BLaER1 (cell line): ENCODE measurements around the gene CDK14.

ENCODE experiments used
- H3K27ac ChIP-seq: shearing (Covaris generic); formaldehyde crosslinking; 2 replicates; pipeline ENCODE4 v1.8.1; 2022
- H3K27me3 ChIP-seq: shearing (Covaris generic); formaldehyde crosslinking; 2 replicates; pipeline ENCODE4 v1.8.1; 2022
- H3K36me3 ChIP-seq: shearing (Covaris generic); formaldehyde crosslinking; 2 replicates; pipeline ENCODE4 v1.8.1; 2022
- H3K4me1 ChIP-seq: shearing (Covaris generic); formaldehyde crosslinking; 2 replicates; pipeline ENCODE4 v1.8.1; 2022
- H3K4me2 ChIP-seq: shearing (Covaris generic); formaldehyde crosslinking; 2 replicates; pipeline ENCODE4 v1.8.1; 2022
- H3K4me3 ChIP-seq: shearing (Covaris generic); formaldehyde crosslinking; 2 replicates; pipeline ENCODE4 v1.8.1; 2022
- H3K9ac ChIP-seq: shearing (Covaris generic); formaldehyde crosslinking; 2 replicates; pipeline ENCODE4 v1.8.1; 2022
- H3K9me3 ChIP-seq: shearing (Covaris generic); formaldehyde crosslinking; 2 replicates; pipeline ENCODE4 v1.8.1; 2022
- H4K20me1 ChIP-seq: shearing (Covaris generic); formaldehyde crosslinking; 2 replicates; pipeline ENCODE4 v1.8.1; 2022
- Cebpa-rat ChIP-seq: shearing (Covaris generic); IDR thresholded peaks from 2 replicates; pipeline ENCODE4 v1.8.1; 2022

Gene CDK14

GRCh38 chr7:90654718-90655427, 58.8 kb downstream of the CDK14 start:
- no peak overlapping the region for H3K9ac ChIP-seq
- no peak overlapping the region for H3K4me3 ChIP-seq
- peaks cover 12% of the 10 kb centered on the region; the same call in 1 of the 2 replicates for H4K20me1 ChIP-seq
- no peak for TF ChIP-seq Cebpa-rat
- H3K36me3 ChIP-seq, result peaks cover 20% of the 10 kb centered on the region; the same call in 1 of the 2 replicates
- H3K4me2 ChIP-seq, result no peak overlapping the region
- H3K9me3 ChIP-seq, result peaks cover 57% of the 10 kb centered on the region
- no peak overlapping the region for H3K27ac ChIP-seq
- H3K27me3 ChIP-seq, result no peaks in the 10 kb centered on the region
- H3K4me1 ChIP-seq, result peaks cover 6% of the 10 kb centered on the region; the same call in 1 of the 2 replicates

GRCh38 chr7:90655566-90655965, 59.4 kb downstream of the CDK14 start:
- TF ChIP-seq Cebpa-rat, result no peak
- Histone ChIP-seq H3K27ac (no peak overlapping the region), H3K27me3 (no peaks in the 10 kb centered on the region), H3K36me3 (peaks cover 20% of the 10 kb centered on the region; the same call in 1 of the 2 replicates), H3K9me3 (peaks cover 53% of the 10 kb centered on the region), H3K9ac (no peak overlapping the region), H3K4me1 (peaks cover 9% of the 10 kb centered on the region), H4K20me1 (peaks cover 16% of the 10 kb centered on the region; the same call in 1 of the 2 replicates), H3K4me3 (no peak overlapping the region), H3K4me2 (no peak overlapping the region)

- Histone ChIP-seq H3K27me3 (no peaks in the 10 kb centered on the region), H3K36me3 (peaks cover 14% of the 10 kb centered on the region; the same call in 1 of the 2 replicates), H4K20me1 (peaks cover 29% of the 10 kb centered on the region), H3K4me3 (no peak overlapping the region), H3K4me2 (no peak overlapping the region), H3K4me1 (peaks cover 13% of the 10 kb centered on the region), H3K9ac (no peak overlapping the region), H3K9me3 (peaks cover 41% of the 10 kb centered on the region), H3K27ac (no peak overlapping the region)
- TF ChIP-seq Cebpa-rat, result no peak
These were observed 61.4 kb downstream of the CDK14 start for GRCh38 chr7:90657481-90657880.

- no peak overlapping the region for H3K4me2 ChIP-seq
These were observed 64.0 kb downstream of the CDK14 start for GRCh38 chr7:90660100-90660499.

GRCh38 chr7:90660819-90661218, 64.7 kb downstream of the CDK14 start:
- Histone ChIP-seq H3K9ac (no peak overlapping the region), H3K27me3 (no peaks in the 10 kb centered on the region), H3K9me3 (peaks cover 17% of the 10 kb centered on the region), H3K36me3 (peaks cover 10% of the 10 kb centered on the region; the same call in 1 of the 2 replicates), H4K20me1 (peaks cover 34% of the 10 kb centered on the region), H3K4me3 (no peak overlapping the region), H3K27ac (no peak overlapping the region), H3K4me1 (peaks cover 10% of the 10 kb centered on the region), H3K4me2 (no peak overlapping the region)
- TF ChIP-seq Cebpa-rat, result no peak

More at GRCh38 chr7:90660100-90660499, 64.0 kb downstream of the CDK14 start:
- Histone ChIP-seq H3K27me3 (no peaks in the 10 kb centered on the region), H4K20me1 (peaks cover 28% of the 10 kb centered on the region), H3K27ac (no peak overlapping the region), H3K9ac (no peak overlapping the region), H3K4me1 (peaks cover 13% of the 10 kb centered on the region), H3K4me3 (no peak overlapping the region), H3K36me3 (peaks cover 10% of the 10 kb centered on the region; the same call in 1 of the 2 replicates), H3K9me3 (peaks cover 21% of the 10 kb centered on the region)
- no peak for TF ChIP-seq Cebpa-rat

- no peak for TF ChIP-seq Cebpa-rat
- H3K4me3 ChIP-seq, result no peak overlapping the region
- no peaks in the 10 kb centered on the region for H3K27me3 ChIP-seq
- no peak overlapping the region for H3K27ac ChIP-seq
- no peak overlapping the region for H3K9ac ChIP-seq
- H3K36me3 ChIP-seq, result peaks cover 10% of the 10 kb centered on the region; the same call in 1 of the 2 replicates
- H4K20me1 ChIP-seq, result peaks cover 41% of the 10 kb centered on the region
- no peak overlapping the region for H3K4me2 ChIP-seq
- peaks cover 14% of the 10 kb centered on the region for H3K9me3 ChIP-seq
- peaks cover 7% of the 10 kb centered on the region for H3K4me1 ChIP-seq
These were observed 65.4 kb downstream of the CDK14 start for GRCh38 chr7:90661290-90662151.

GRCh38 chr7:90663176-90663575, 67.1 kb downstream of the CDK14 start:
- Histone ChIP-seq H3K9me3 (peaks cover 7% of the 10 kb centered on the region), H3K27me3 (no peaks in the 10 kb centered on the region), H3K4me1 (peaks cover 7% of the 10 kb centered on the region), H3K9ac (no peak overlapping the region), H3K27ac (no peak overlapping the region), H3K4me3 (no peak overlapping the region), H3K4me2 (no peak overlapping the region), H4K20me1 (peaks cover 44% of the 10 kb centered on the region), H3K36me3 (peaks cover 2% of the 10 kb centered on the region; the same call in 1 of the 2 replicates)
- TF ChIP-seq Cebpa-rat, result no peak

- H3K27ac ChIP-seq, result no peak overlapping the region
- peaks cover 4% of the 10 kb centered on the region for H3K9me3 ChIP-seq
- H3K36me3 ChIP-seq, result 0 out of 2 replicates have a peak, but pooled peaks cover 4% of the 10 kb centered on the region
- H3K4me2 ChIP-seq, result no peak overlapping the region
- no peak for TF ChIP-seq Cebpa-rat
- peaks cover 32% of the 10 kb centered on the region for H4K20me1 ChIP-seq
- H3K4me1 ChIP-seq, result no peaks in the 10 kb centered on the region
- H3K4me3 ChIP-seq, result no peak overlapping the region
- H3K27me3 ChIP-seq, result no peaks in the 10 kb centered on the region
- no peak overlapping the region for H3K9ac ChIP-seq
These were observed 70.1 kb downstream of the CDK14 start for GRCh38 chr7:90666186-90666585.

- TF ChIP-seq Cebpa-rat, result no peak
- Histone ChIP-seq H4K20me1 (peaks cover 21% of the 10 kb centered on the region), H3K4me1 (no peaks in the 10 kb centered on the region), H3K36me3 (0 out of 2 replicates have a peak, but pooled peaks cover 4% of the 10 kb centered on the region), H3K27me3 (no peaks in the 10 kb centered on the region), H3K27ac (no peak overlapping the region), H3K4me2 (no peak overlapping the region), H3K9me3 (no peaks in the 10 kb centered on the region; the same call in 1 of the 2 replicates), H3K9ac (no peak overlapping the region), H3K4me3 (no peak overlapping the region)
These were observed 72.9 kb downstream of the CDK14 start for GRCh38 chr7:90668992-90669391.
